H9 (cell line): ENCODE data around the gene TMEM63C. TPM values are rescaled to one million over a fixed set of nuclear protein-coding genes. Genes with fewer than 3 reads are reported as not detected.

ENCODE experiments used
- DNase-seq: peaks from one replicate; pipeline ENCODE4 v3.0.0-alpha.2; 2017
- H2AFZ ChIP-seq: one replicate; pipeline ENCODE4 v1.6.1; 2013; ENCODE audit warnings: mild to moderate bottlenecking, low read length, control low read depth, moderate library complexity
- H2AK5ac ChIP-seq: 2 replicates; pipeline ENCODE4 v1.6.1; 2013; ENCODE audit warnings: low read length, control low read depth, mixed read lengths; ENCODE audit not compliant: insufficient read length
- H2BK120ac ChIP-seq: one replicate; pipeline ENCODE4 v1.6.1; 2013; ENCODE audit warnings: low read depth, mild to moderate bottlenecking, low read length, control low read depth, inconsistent platforms; ENCODE audit not compliant: poor library complexity, severe bottlenecking
- H2BK12ac ChIP-seq: 2 replicates; pipeline ENCODE4 v1.6.1; 2013; ENCODE audit warnings: low read length, control low read depth, mixed read lengths, low read depth; ENCODE audit not compliant: insufficient read length
- H2BK15ac ChIP-seq: 2 replicates; pipeline ENCODE4 v1.6.1; 2013; ENCODE audit warnings: low read depth, low read length, control low read depth
- H2BK20ac ChIP-seq: one replicate; pipeline ENCODE4 v1.6.1; 2013; ENCODE audit warnings: low read depth, mild to moderate bottlenecking, low read length, control low read depth, inconsistent platforms; ENCODE audit not compliant: poor library complexity, severe bottlenecking
- H2BK5ac ChIP-seq: 2 replicates; pipeline ENCODE4 v1.6.1; 2013; ENCODE audit warnings: low read length, control low read depth, mixed read lengths; ENCODE audit not compliant: insufficient read length
- H3K14ac ChIP-seq: 2 replicates; pipeline ENCODE4 v1.6.1; 2013; ENCODE audit warnings: low read length, control low read depth; ENCODE audit not compliant: insufficient read depth
- H3K18ac ChIP-seq: 2 replicates; pipeline ENCODE4 v1.6.1; 2013; ENCODE audit warnings: low read depth, mild to moderate bottlenecking, mixed read lengths, low read length, control low read depth; ENCODE audit not compliant: insufficient read length
- H3K23ac ChIP-seq: 2 replicates; pipeline ENCODE4 v1.6.1; 2013; ENCODE audit warnings: low read length, control low read depth, mixed read lengths, low read depth; ENCODE audit not compliant: insufficient read length
- H3K23me2 ChIP-seq: 2 replicates; pipeline ENCODE4 v1.6.1; 2013; ENCODE audit warnings: low read depth, mild to moderate bottlenecking, mixed read lengths, low read length, control low read depth; ENCODE audit not compliant: insufficient read length, poor library complexity, severe bottlenecking
- H3K27ac ChIP-seq: 2 replicates; pipeline ENCODE4 v1.5.1; 2013; ENCODE audit warnings: low read length, control low read depth, mixed read lengths, low read depth; ENCODE audit not compliant: insufficient read length
- H3K27me3 ChIP-seq: 2 replicates; pipeline ENCODE4 v1.6.1; 2013; ENCODE audit warnings: low read length, control low read depth, inconsistent platforms; ENCODE audit not compliant: insufficient read depth
- H3K4ac ChIP-seq: 2 replicates; pipeline ENCODE4 v1.6.1; 2013; ENCODE audit warnings: low read depth, mild to moderate bottlenecking, control low read depth, inconsistent platforms, low read length, moderate library complexity
- H3K4me1 ChIP-seq: 2 replicates; pipeline ENCODE4 v1.6.1; 2013; ENCODE audit warnings: low read length, control low read depth, inconsistent platforms; ENCODE audit not compliant: insufficient read depth
- H3K4me2 ChIP-seq: 2 replicates; pipeline ENCODE4 v1.6.1; 2013; ENCODE audit warnings: low read length, control low read depth, mixed read lengths; ENCODE audit not compliant: insufficient read length, insufficient read depth
- H3K56ac ChIP-seq: 2 replicates; pipeline ENCODE4 v1.6.1; 2013; ENCODE audit warnings: low read depth, mild to moderate bottlenecking, mixed read lengths, low read length, control low read depth; ENCODE audit not compliant: insufficient read length
- H3K79me1 ChIP-seq: 2 replicates; pipeline ENCODE4 v1.6.1; 2013; ENCODE audit warnings: low read depth, mild to moderate bottlenecking, moderate library complexity, low read length, control low read depth, inconsistent platforms; ENCODE audit not compliant: insufficient read depth, poor library complexity, severe bottlenecking
- H3K79me2 ChIP-seq: 2 replicates; pipeline ENCODE4 v1.6.1; 2013; ENCODE audit warnings: low read length, control low read depth, inconsistent platforms; ENCODE audit not compliant: insufficient read depth
- H3K9ac ChIP-seq: 2 replicates; pipeline ENCODE4 v1.6.1; 2013; ENCODE audit warnings: low read length, control low read depth, mixed read lengths; ENCODE audit not compliant: insufficient read length; ENCODE audit errors: extremely low read depth
- H3K9me3 ChIP-seq: one replicate; pipeline ENCODE4 v1.6.1; 2013; ENCODE audit warnings: low read depth, low read length, inconsistent platforms; ENCODE audit not compliant: control insufficient read depth
- H3T11ph ChIP-seq: one replicate; pipeline ENCODE4 v1.6.1; 2013; ENCODE audit warnings: mild to moderate bottlenecking, low read length, control low read depth, inconsistent platforms
- H4K20me1 ChIP-seq: one replicate; pipeline ENCODE4 v1.6.1; 2013; ENCODE audit not compliant: control insufficient read depth, insufficient read length, insufficient read depth
- H4K5ac ChIP-seq: 2 replicates; pipeline ENCODE4 v1.6.1; 2013; ENCODE audit warnings: low read depth, mild to moderate bottlenecking, mixed read lengths, low read length, control low read depth; ENCODE audit not compliant: insufficient read length
- H4K8ac ChIP-seq: replicated peaks from 2 replicates; pipeline ENCODE4 v1.6.1; 2013; ENCODE audit warnings: low read length, control low read depth, mixed read lengths, low read depth; ENCODE audit not compliant: insufficient read length
- H4K91ac ChIP-seq: 2 replicates; pipeline ENCODE4 v1.6.1; 2013; ENCODE audit warnings: low read depth, mild to moderate bottlenecking, moderate library complexity, mixed read lengths, low read length, control low read depth; ENCODE audit not compliant: insufficient read length
- H3K27ac Mint-ChIP-seq, 3 experiments: 2 replicates in 2 of 3; 3 replicates in 1 of 3; pipeline ENCODE4 v1.8.0; 2020 to 2021; ENCODE audit warnings: mixed read lengths in 3 of 3, mild to moderate bottlenecking in 1 of 3, moderate library complexity in 1 of 3
- H3K27me3 Mint-ChIP-seq: 2 replicates; pipeline ENCODE4 v1.8.0; 2021; ENCODE audit warnings: low read depth, mild to moderate bottlenecking, moderate library complexity, mixed read lengths
- H3K36me3 Mint-ChIP-seq, 3 experiments: 2 replicates in 2 of 3; 3 replicates in 1 of 3; pipeline ENCODE4 v1.8.0; 2020 to 2021; ENCODE audit warnings: low read depth in 3 of 3, mixed read lengths in 3 of 3; ENCODE audit not compliant: insufficient read depth in 1 of 3
- H3K4me1 Mint-ChIP-seq, 2 experiments: 2 replicates each; pipeline ENCODE4 v1.8.0; 2020; ENCODE audit warnings: mixed read lengths in 2 of 2
- H3K4me3 Mint-ChIP-seq, 2 experiments: 2 replicates in 1 of 2; 3 replicates in 1 of 2; pipeline ENCODE4 v1.8.0; 2020 to 2021; ENCODE audit warnings: mild to moderate bottlenecking in 2 of 2, mixed read lengths in 2 of 2, moderate library complexity in 1 of 2
- H3K9me3 Mint-ChIP-seq, 2 experiments: 2 replicates in 1 of 2; 3 replicates in 1 of 2; pipeline ENCODE4 v1.8.0; 2020; ENCODE audit warnings: mild to moderate bottlenecking in 2 of 2, mixed read lengths in 2 of 2, moderate library complexity in 1 of 2
- WGBS: extraction: QIAGEN DNeasy Blood & Tissue Kit; methylation state at CpG from one replicate; pipeline ENCODE4 v1.1.7; 2013; ENCODE audit warnings: missing lambda C conversion rate, low lambda C conversion rate, mixed read lengths; ENCODE audit not compliant: insufficient read length; ENCODE audit errors: extremely low coverage; 5-methylcytosine and 5-hydroxymethylcytosine counted together
- total RNA-seq: library from RNA; stranded (reverse); gene quantifications from 2 replicates; pipeline ENCODE4 v1.2.1, GENCODE V29; 2021
- TF ChIP-seq, protein P1 (sequence below): fragments of 200-600 bp; sonication (generic); conservative IDR thresholded peaks from 3 replicates; pipeline ENCODE4 v1.8.0; 2021; ENCODE audit warnings: antibody characterized with exemption, mild to moderate bottlenecking

Gene TMEM63C
- total RNA-seq, 1 experiment from 2014 or later = 2.2 TPM

DNA sequence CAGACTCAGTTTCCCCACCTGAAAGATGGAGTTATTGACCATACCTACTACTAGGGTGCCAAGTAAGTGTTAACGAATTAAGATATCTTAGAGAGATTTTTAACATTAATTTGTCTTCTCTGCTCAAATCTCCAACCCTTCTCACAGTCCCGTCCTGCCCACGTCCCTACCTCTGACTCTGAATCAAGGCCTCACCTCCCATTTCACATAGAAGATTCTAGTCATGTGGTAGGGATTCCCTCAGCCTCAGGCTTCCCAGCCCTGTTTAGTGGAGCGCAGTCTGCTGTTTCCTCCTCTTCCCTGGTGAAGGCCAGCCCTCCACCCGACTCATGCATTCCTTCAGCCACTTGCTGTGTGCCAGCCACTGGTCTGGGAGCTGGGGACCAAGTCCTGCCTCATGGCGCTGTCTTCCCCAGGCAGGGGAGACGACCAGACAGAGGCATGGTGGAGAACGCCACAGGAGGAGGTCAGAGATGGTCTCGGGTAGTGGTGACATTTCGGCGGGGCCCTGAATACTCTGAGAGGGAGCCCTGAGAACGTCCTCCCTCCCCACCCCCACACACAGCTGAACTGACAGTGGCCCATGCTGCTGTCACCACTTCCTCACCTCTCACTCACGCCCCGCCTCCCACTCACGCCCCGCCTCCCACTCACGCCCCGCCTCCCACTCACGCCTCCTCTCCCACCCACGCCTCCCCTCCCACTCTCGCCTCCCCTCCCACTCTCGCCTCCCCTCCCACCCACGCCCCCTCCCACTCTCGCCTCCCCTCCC, 38.8 kb downstream of the TMEM63C start:
- Histone ChIP-seq H3K14ac (no peak overlapping the region), H2AK5ac (no peak overlapping the region), H2BK15ac (no peak overlapping the region), H3K56ac (no peak overlapping the region), H3K4me2 (no peak overlapping the region), H4K5ac (no peak overlapping the region), H2AFZ (no peak overlapping the region), H3K79me1 (no peaks in the 10 kb centered on the region), H2BK20ac (no peak overlapping the region), H3K79me2 (no peaks in the 10 kb centered on the region), H2BK5ac (no peak overlapping the region), H3K9ac (no peak overlapping the region), H3K23ac (no peak overlapping the region), H3K23me2 (no peaks in the 10 kb centered on the region), H2BK120ac (no peak overlapping the region), H3K18ac (no peak overlapping the region), H3K27ac (no peak overlapping the region), H2BK12ac (no peak overlapping the region), H3T11ph (no peak overlapping the region), H3K4me1 (peaks cover 12% of the 10 kb centered on the region; the same call in 1 of the 2 replicates), H3K9me3 (no peaks in the 10 kb centered on the region), H3K4ac (no peak overlapping the region), H3K27me3 (no peaks in the 10 kb centered on the region), H4K8ac (no peak overlapping the region), H4K91ac (no peak overlapping the region), H4K20me1 (no peaks in the 10 kb centered on the region)
- no peak overlapping the region; a peak in 1 of 5 replicates for H3K4me3 Mint-ChIP-seq
- H3K27me3 Mint-ChIP-seq = peaks cover 14% of the 10 kb centered on the region
- no CpG with 5 or more reads among the region's 24 CpGs for WGBS
- peak; percentile 43 for DNase-seq
- no peaks in the 10 kb centered on the region; a peak in 2 of 7 replicates for H3K36me3 Mint-ChIP-seq
- peaks cover 53 to 54% of the 10 kb centered on the region in 2 experiments for H3K4me1 Mint-ChIP-seq
- H3K9me3 Mint-ChIP-seq = no peaks in the 10 kb centered on the region; a peak in 1 of 5 replicates
- H3K27ac Mint-ChIP-seq = peak overlapping the region in 1 of 3 experiments; percentile 10; a peak in 2 of 7 replicates
- TF ChIP-seq, protein P1, sequence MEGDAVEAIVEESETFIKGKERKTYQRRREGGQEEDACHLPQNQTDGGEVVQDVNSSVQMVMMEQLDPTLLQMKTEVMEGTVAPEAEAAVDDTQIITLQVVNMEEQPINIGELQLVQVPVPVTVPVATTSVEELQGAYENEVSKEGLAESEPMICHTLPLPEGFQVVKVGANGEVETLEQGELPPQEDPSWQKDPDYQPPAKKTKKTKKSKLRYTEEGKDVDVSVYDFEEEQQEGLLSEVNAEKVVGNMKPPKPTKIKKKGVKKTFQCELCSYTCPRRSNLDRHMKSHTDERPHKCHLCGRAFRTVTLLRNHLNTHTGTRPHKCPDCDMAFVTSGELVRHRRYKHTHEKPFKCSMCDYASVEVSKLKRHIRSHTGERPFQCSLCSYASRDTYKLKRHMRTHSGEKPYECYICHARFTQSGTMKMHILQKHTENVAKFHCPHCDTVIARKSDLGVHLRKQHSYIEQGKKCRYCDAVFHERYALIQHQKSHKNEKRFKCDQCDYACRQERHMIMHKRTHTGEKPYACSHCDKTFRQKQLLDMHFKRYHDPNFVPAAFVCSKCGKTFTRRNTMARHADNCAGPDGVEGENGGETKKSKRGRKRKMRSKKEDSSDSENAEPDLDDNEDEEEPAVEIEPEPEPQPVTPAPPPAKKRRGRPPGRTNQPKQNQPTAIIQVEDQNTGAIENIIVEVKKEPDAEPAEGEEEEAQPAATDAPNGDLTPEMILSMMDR = no peak
